MM.1S (cell line): ENCODE measurements around the gene METTL1.

Experiments
- DNase-seq: peaks from one replicate; pipeline ENCODE4 v3.0.0-alpha.2; 2015
- H2AFZ ChIP-seq: fragments of 300-600 bp; sonication (generic); 2 replicates; pipeline ENCODE4 v1.6.0; 2016; ENCODE audit warnings: antibody characterized with exemption, low read length
- H3F3A ChIP-seq: fragments of 300-600 bp; sonication (generic); 2 replicates; pipeline ENCODE4 v1.6.1; 2016; ENCODE audit warnings: mild to moderate bottlenecking, antibody characterized with exemption, low read length, moderate library complexity, mixed read lengths; ENCODE audit not compliant: insufficient read depth
- H3K27ac ChIP-seq: fragments of 300-600 bp; sonication (generic); 2 replicates; pipeline ENCODE4 v1.5.1; 2016; ENCODE audit warnings: mild to moderate bottlenecking, low read length
- H3K27me3 ChIP-seq: fragments of 300-600 bp; sonication (generic); replicated peaks from 2 replicates; pipeline ENCODE4 v1.6.0; 2016; ENCODE audit warnings: low read length; ENCODE audit not compliant: insufficient read depth
- H3K36me3 ChIP-seq: fragments of 300-600 bp; sonication (generic); replicated peaks from 2 replicates; pipeline ENCODE4 v1.6.1; 2016; ENCODE audit warnings: mild to moderate bottlenecking, low read length, mixed read lengths; ENCODE audit not compliant: insufficient read depth
- H3K4me1 ChIP-seq: fragments of 300-600 bp; sonication (generic); 2 replicates; pipeline ENCODE4 v1.6.1; 2016; ENCODE audit warnings: low read length, mixed read lengths
- H3K4me2 ChIP-seq: fragments of 300-600 bp; sonication (generic); 2 replicates; pipeline ENCODE4 v1.6.0; 2016; ENCODE audit warnings: low read depth, low read length
- H3K4me3 ChIP-seq: fragments of 300-600 bp; sonication (generic); 2 replicates; pipeline ENCODE4 v1.5.1; 2016; ENCODE audit warnings: low read length, mixed read lengths
- H3K79me2 ChIP-seq: fragments of 300-600 bp; sonication (generic); 2 replicates; pipeline ENCODE4 v1.6.1; 2016; ENCODE audit warnings: mixed run types, low read length, mixed read lengths
- H3K9ac ChIP-seq: fragments of 300-600 bp; sonication (generic); 2 replicates; pipeline ENCODE4 v1.6.1; 2016; ENCODE audit warnings: low read length, mixed read lengths
- H3K9me2 ChIP-seq: fragments of 300-600 bp; sonication (generic); replicated peaks from 2 replicates; pipeline ENCODE4 v1.6.1; 2016; ENCODE audit warnings: mild to moderate bottlenecking, low read length, mixed read lengths; ENCODE audit not compliant: insufficient read depth
- H3K9me3 ChIP-seq: fragments of 300-600 bp; sonication (generic); replicated peaks from 2 replicates; pipeline ENCODE4 v1.6.1; 2016; ENCODE audit warnings: mild to moderate bottlenecking, low read length, mixed read lengths; ENCODE audit not compliant: insufficient read depth
- H4K20me1 ChIP-seq: fragments of 300-600 bp; sonication (generic); 2 replicates; pipeline ENCODE4 v1.6.1; 2016; ENCODE audit warnings: mild to moderate bottlenecking, low read length, moderate library complexity, mixed read lengths; ENCODE audit not compliant: insufficient read depth
- EZH2 ChIP-seq: fragments of 300-600 bp; sonication (generic); optimal IDR thresholded peaks from 2 replicates; pipeline ENCODE3; 2017; ENCODE audit warnings: low read depth, mild to moderate bottlenecking, antibody characterized with exemption, low read length, mixed read lengths
- EZH2phosphoT487 ChIP-seq: fragments of 300-600 bp; sonication (generic); IDR thresholded peaks from 2 replicates; pipeline ENCODE4 v1.6.1; 2018; ENCODE audit warnings: antibody characterized with exemption, low read length
- TF ChIP-seq, protein P1 (sequence below): fragments of 300-600 bp; sonication (generic); IDR thresholded peaks from 2 replicates; pipeline ENCODE4 v1.5.1; 2016; ENCODE audit warnings: antibody characterized with exemption, low read length, mixed read lengths

The METTL1 gene

DNA sequence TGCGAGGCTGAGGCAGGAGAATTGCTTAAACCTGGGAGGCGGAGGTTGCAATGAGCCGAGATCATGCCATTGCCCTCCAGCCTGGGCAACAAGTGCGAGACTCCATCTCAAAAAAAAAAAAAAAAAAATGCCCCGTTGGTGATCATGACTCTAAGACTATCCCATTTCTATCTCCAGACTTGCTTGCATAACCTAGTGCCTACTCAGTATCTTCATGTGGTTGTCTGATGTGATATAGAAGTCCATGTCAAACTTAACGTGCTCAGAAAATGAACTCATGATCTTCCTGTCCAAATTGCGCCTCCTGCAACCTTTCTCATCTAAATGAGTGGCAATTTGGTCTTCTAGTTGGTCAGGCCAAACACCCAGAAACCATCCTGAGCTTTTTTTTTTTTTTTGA, 6.0 kb upstream of the METTL1 start:
- H3K27ac ChIP-seq = no peak overlapping the region
- H3K9me3 ChIP-seq = no peaks in the 10 kb centered on the region
- no peak overlapping the region for H3K9ac ChIP-seq
- H3K79me2 ChIP-seq = peaks cover 4% of the 10 kb centered on the region
- H3K27me3 ChIP-seq = no peaks in the 10 kb centered on the region
- H4K20me1 ChIP-seq = no peaks in the 10 kb centered on the region
- no peak overlapping the region for H3K4me2 ChIP-seq
- H3K36me3 ChIP-seq = no peaks in the 10 kb centered on the region
- H2AFZ ChIP-seq = no peak overlapping the region
- H3K4me1 ChIP-seq = peaks cover 12% of the 10 kb centered on the region
- H3K9me2 ChIP-seq = no peaks in the 10 kb centered on the region
- no peak for DNase-seq
- 0 out of 2 replicates have a peak, but pooled peaks cover under 1% of the 10 kb centered on the region for H3F3A ChIP-seq
- no peak overlapping the region for H3K4me3 ChIP-seq
- TF ChIP-seq EZH2 = no peak
- TF ChIP-seq EZH2phosphoT487 = no peak
- TF ChIP-seq, protein P1, sequence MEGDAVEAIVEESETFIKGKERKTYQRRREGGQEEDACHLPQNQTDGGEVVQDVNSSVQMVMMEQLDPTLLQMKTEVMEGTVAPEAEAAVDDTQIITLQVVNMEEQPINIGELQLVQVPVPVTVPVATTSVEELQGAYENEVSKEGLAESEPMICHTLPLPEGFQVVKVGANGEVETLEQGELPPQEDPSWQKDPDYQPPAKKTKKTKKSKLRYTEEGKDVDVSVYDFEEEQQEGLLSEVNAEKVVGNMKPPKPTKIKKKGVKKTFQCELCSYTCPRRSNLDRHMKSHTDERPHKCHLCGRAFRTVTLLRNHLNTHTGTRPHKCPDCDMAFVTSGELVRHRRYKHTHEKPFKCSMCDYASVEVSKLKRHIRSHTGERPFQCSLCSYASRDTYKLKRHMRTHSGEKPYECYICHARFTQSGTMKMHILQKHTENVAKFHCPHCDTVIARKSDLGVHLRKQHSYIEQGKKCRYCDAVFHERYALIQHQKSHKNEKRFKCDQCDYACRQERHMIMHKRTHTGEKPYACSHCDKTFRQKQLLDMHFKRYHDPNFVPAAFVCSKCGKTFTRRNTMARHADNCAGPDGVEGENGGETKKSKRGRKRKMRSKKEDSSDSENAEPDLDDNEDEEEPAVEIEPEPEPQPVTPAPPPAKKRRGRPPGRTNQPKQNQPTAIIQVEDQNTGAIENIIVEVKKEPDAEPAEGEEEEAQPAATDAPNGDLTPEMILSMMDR = no peak

DNA sequence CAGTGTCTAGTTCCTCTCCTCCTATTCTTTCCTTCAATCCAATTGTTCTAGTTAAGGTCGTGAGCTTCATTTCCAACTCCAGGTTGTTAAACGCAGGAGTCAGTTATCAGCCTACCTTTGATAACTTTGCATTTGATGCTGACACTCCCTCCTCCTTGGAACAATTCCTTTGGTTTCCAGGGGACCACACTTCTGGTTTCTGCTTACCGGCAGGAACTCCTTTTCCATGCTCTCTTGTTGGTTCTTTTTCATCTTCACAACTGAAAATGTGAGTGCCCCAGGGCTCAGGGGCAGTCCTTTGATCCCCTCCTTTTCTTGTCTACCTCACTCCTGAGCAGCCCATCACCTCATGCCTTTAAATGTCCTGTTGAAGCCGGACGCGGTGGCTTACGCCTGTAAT, 5.5 kb upstream of the METTL1 start:
- Histone ChIP-seq H3K36me3 (no peaks in the 10 kb centered on the region), H3K9me2 (no peaks in the 10 kb centered on the region), H3K4me1 (peaks cover 11% of the 10 kb centered on the region), H2AFZ (no peak overlapping the region), H3K27me3 (no peaks in the 10 kb centered on the region), H3K4me3 (no peak overlapping the region), H3K9me3 (no peaks in the 10 kb centered on the region), H3K27ac (no peak overlapping the region), H4K20me1 (no peaks in the 10 kb centered on the region), H3K4me2 (no peak overlapping the region), H3K79me2 (no peaks in the 10 kb centered on the region), H3F3A (no peaks in the 10 kb centered on the region), H3K9ac (no peak overlapping the region)
- no peak for DNase-seq
- TF ChIP-seq EZH2 = no peak
- TF ChIP-seq EZH2phosphoT487 = no peak
- TF ChIP-seq, protein P1 = no peak

DNA sequence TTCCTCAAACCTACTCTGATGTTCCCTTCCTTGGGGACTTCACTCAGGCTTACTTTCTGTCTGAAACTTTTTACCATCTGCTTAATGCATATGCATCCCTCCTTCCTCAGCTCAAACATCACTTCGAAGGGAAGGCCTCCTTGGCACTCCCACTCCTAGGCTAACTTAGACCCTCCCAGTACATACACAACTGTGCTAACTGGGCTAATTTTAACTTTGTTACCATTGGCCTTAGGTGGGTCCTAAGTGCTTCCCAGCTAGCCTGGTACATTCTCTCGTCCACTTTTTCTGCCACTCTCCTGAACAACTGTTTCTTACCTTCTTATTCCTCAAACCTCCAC, 4.3 kb upstream of the METTL1 start:
- no peak for DNase-seq
- H3F3A ChIP-seq = peaks cover 4% of the 10 kb centered on the region; the same call in 1 of the 2 replicates
- no peaks in the 10 kb centered on the region for H3K4me1 ChIP-seq
- H3K4me2 ChIP-seq = no peak overlapping the region
- no peak for TF ChIP-seq EZH2phosphoT487
- no peak for TF ChIP-seq EZH2
- TF ChIP-seq, protein P1 = no peak
- H3K9me3 ChIP-seq = no peaks in the 10 kb centered on the region
- no peaks in the 10 kb centered on the region for H4K20me1 ChIP-seq
- H3K4me3 ChIP-seq = no peak overlapping the region
- no peaks in the 10 kb centered on the region for H3K36me3 ChIP-seq
- H3K9me2 ChIP-seq = no peaks in the 10 kb centered on the region
- H3K27ac ChIP-seq = no peak overlapping the region
- H3K79me2 ChIP-seq = peaks cover 3% of the 10 kb centered on the region
- no peak overlapping the region for H2AFZ ChIP-seq
- H3K9ac ChIP-seq = no peak overlapping the region
- H3K27me3 ChIP-seq = no peaks in the 10 kb centered on the region
